ENCODE data around the gene NADK2. TPM values are rescaled to one million over a fixed set of nuclear protein-coding genes. Genes with fewer than 3 reads are reported as not detected.

NADK2 gene
- total and polyA plus RNA-seq, 2 donors from 2014 or later = 15.4 to 27.9 TPM

DNA sequence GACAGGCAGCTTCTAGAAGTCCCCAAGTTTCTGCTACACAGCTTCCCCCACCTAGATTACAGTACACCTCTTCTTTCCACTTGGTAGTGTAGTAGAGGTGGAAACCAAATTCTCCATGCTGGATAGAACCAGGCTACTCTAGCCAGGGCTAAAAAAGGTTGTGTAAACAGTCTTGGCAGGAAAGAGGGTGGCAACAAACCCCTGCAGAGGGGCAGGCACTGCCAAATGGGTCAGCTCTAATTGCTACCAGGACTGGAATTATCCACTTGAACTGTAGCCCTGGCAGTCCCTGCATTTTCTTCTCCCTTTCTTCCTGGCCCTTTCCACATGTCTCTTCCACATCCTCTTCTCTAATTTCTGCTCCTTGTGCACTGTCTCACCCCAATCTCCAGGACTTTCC is 35.1 kb upstream of the NADK2 start:
- FAIRE-seq (no peak), DNase-seq (no peak)
- Histone ChIP-seq H3K27me3 (ENCODE audit: control insufficient read depth, insufficient read depth, low read length) (no peaks in the 10 kb centered on the region), H3K36me3 (ENCODE audit: control insufficient read depth in 2 of 3, insufficient read depth in 3 of 3, low read length in 3 of 3) (no peaks in the 10 kb centered on the region), H3K9me3 (ENCODE audit: control insufficient read depth in 2 of 3, insufficient read depth in 1 of 3, low read length in 3 of 3) (no peaks in the 10 kb centered on the region), H3K27ac (ENCODE audit: low read depth in 2 of 2, low read length in 2 of 2) (no peak overlapping the region), H3K4me3 (ENCODE audit: low read length in 3 of 3) (no peak overlapping the region), H3K9ac (ENCODE audit: low read length in 3 of 3) (no peak overlapping the region), H3K4me1 (ENCODE audit: control insufficient read depth in 2 of 3, insufficient read depth in 2 of 3, low read depth in 1 of 3, low read length in 3 of 3) (peaks cover 0 to 15% (median 0%) of the 10 kb centered on the region in 3 donors)
- TF ChIP-seq, protein P1, sequence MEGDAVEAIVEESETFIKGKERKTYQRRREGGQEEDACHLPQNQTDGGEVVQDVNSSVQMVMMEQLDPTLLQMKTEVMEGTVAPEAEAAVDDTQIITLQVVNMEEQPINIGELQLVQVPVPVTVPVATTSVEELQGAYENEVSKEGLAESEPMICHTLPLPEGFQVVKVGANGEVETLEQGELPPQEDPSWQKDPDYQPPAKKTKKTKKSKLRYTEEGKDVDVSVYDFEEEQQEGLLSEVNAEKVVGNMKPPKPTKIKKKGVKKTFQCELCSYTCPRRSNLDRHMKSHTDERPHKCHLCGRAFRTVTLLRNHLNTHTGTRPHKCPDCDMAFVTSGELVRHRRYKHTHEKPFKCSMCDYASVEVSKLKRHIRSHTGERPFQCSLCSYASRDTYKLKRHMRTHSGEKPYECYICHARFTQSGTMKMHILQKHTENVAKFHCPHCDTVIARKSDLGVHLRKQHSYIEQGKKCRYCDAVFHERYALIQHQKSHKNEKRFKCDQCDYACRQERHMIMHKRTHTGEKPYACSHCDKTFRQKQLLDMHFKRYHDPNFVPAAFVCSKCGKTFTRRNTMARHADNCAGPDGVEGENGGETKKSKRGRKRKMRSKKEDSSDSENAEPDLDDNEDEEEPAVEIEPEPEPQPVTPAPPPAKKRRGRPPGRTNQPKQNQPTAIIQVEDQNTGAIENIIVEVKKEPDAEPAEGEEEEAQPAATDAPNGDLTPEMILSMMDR (IDR thresholded peaks at IDR 0.05; ENCODE audit: borderline replicate concordance, extremely low read depth, insufficient read depth) = no peak
- intact Hi-C loops (cut with DNase I) = no loop called here

DNA sequence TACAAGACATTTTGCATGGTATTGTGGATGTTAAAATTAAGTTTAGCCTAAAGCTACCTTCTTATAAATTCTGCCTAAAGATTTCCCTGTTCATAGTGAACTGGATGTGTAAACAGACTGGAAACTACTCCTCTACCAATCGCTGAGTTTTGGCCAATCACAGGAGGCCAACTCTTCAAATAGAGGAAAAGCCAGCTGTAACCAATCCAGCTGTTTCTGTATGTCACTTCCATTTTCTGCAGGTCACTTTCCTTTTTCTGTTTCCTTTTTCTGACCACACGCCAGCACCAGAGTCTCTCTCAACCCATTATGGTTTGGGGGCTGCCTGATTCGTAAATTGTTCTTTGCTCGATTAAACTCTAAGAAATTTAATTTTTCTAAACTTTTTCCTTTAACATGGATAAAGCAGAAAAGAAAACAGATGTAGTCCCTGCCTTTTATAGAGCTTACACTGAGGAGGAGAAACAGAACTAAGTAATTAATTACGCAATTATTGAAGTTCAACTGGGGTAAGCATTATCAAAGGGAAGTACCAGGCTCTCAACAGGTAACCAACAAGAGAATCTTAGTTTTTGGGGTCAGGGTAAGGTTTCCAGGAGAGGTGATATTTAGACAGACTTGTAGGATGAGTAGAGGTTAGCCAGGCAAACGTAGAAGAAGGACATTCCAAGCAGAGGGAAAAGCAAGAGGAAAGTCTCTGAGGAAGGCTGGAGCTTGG is 32.2 kb upstream of the NADK2 start:
- peak overlapping the region in 1 of 2 donors; percentile 17 for H3K27ac ChIP-seq (ENCODE audit: low read depth in 2 of 2, low read length in 2 of 2)
- intact Hi-C loops (cut with DNase I) = no loop called here
- no peaks in the 10 kb centered on the region for H3K27me3 ChIP-seq (ENCODE audit: control insufficient read depth, insufficient read depth, low read length)
- TF ChIP-seq, protein P1 (IDR thresholded peaks at IDR 0.05; ENCODE audit: borderline replicate concordance, extremely low read depth, insufficient read depth) = no peak
- H3K9me3 ChIP-seq (ENCODE audit: control insufficient read depth in 2 of 3, insufficient read depth in 1 of 3, low read length in 3 of 3) = no peaks in the 10 kb centered on the region
- no peak overlapping the region for H3K9ac ChIP-seq (ENCODE audit: low read length in 3 of 3)
- no peaks in the 10 kb centered on the region for H3K36me3 ChIP-seq (ENCODE audit: control insufficient read depth in 2 of 3, insufficient read depth in 3 of 3, low read length in 3 of 3)
- peaks cover 0 to 5% (median 0%) of the 10 kb centered on the region in 3 donors for H3K4me1 ChIP-seq (ENCODE audit: control insufficient read depth in 2 of 3, insufficient read depth in 2 of 3, low read depth in 1 of 3, low read length in 3 of 3)
- no peak overlapping the region for H3K4me3 ChIP-seq (ENCODE audit: low read length in 3 of 3)
- DNase-seq = peak in 2 of 5 donors; percentile 14 to 37
- FAIRE-seq = no peak

DNA sequence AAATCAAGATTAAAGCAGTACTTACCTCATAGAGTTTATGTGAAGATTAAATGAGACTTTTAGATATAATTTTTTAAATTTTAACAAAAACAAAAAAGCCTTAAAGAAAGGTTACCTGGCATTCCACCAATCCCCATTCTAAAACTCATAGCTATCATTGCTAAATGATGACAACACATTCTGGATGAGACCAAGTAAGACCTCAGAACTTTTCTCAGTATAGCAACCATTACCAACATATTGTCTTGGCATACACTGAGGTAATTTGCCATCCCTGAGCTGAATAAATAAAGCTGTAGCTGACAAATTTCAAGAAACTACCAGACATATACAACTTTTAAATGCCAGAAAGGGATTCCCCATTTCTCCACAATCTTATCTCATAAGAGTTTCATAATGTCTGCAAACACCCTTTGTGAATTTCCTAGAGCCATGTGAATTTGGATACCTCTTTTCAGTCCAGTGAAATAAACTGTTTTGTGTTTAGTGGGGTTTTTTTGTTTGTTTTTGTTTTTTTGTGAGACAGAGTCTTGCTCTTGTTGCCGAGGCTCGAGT is 30.5 kb upstream of the NADK2 start:
- no peaks in the 10 kb centered on the region for H3K36me3 ChIP-seq (ENCODE audit: control insufficient read depth in 2 of 3, insufficient read depth in 3 of 3, low read length in 3 of 3)
- H3K27me3 ChIP-seq (ENCODE audit: control insufficient read depth, insufficient read depth, low read length) = no peaks in the 10 kb centered on the region
- H3K4me1 ChIP-seq (ENCODE audit: control insufficient read depth in 2 of 3, insufficient read depth in 2 of 3, low read depth in 1 of 3, low read length in 3 of 3) = peaks cover 0 to 5% (median 0%) of the 10 kb centered on the region in 3 donors
- no peak for FAIRE-seq
- intact Hi-C loops (cut with DNase I) = no loop called here
- H3K4me3 ChIP-seq (ENCODE audit: low read length in 3 of 3) = no peak overlapping the region
- DNase-seq = no peak
- TF ChIP-seq, protein P1 (IDR thresholded peaks at IDR 0.05; ENCODE audit: borderline replicate concordance, extremely low read depth, insufficient read depth) = no peak
- H3K27ac ChIP-seq (ENCODE audit: low read depth in 2 of 2, low read length in 2 of 2) = no peak overlapping the region
- no peak overlapping the region for H3K9ac ChIP-seq (ENCODE audit: low read length in 3 of 3)
- no peaks in the 10 kb centered on the region for H3K9me3 ChIP-seq (ENCODE audit: control insufficient read depth in 2 of 3, insufficient read depth in 1 of 3, low read length in 3 of 3)
